ENCODE data around the gene GDE1. TPM values are rescaled to one million over a fixed set of nuclear protein-coding genes. Genes with fewer than 3 reads are reported as not detected.
A peak's percentile ranks its signal among the peaks of the same experiment; 100 is the strongest.

Gene GDE1
- total and polyA plus RNA-seq, 4 donors = 14.8 to 39.1 (median 23.6) TPM

DNA sequence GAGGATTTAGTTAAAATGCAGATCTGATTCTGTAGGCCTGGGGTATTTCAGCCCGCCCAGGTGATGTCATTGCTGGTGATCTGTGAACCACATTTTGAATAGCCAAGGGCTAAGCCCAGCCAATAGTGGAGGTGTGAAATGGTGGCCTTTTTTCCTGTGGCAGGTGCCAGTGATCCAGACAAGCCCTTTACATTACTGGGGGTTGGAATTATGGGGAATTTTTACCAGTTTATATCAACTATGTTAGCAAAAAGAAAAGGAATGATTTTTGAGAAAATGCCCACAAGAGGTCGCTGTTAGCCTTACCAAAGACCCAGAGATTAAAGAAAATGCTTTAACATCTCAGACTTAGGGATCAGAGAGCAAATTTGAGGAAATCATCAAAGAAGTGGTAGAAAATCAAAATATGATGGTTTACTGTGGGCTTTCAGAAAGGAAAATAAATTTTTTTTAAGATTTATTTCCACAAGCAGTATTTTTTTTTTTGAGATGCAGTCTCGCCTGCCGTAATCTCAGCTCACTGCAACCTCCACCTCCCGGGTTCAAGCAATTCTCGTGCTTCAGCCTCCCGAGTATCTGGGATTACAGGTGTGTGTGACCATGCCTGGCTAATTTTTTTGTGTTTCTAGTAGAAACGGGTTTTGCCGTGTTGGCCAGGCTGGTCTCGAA lies 37.5 kb upstream of the GDE1 start:
- Histone ChIP-seq H3K9me3 (ENCODE audit: control insufficient read depth in 4 of 4, low read length in 3 of 4) (no peaks in the 10 kb centered on the region), H3K27ac (ENCODE audit: low read depth in 1 of 2, low read length in 2 of 2) (no peak overlapping the region), H3K4me3 (ENCODE audit: low read depth in 1 of 3, low read length in 3 of 3) (no peak overlapping the region), H3K4me1 (ENCODE audit: control insufficient read depth in 4 of 4, insufficient read depth in 4 of 4, low read length in 3 of 4) (peaks cover 0 to 7% (median 4%) of the 10 kb centered on the region in 4 donors), H3K27me3 (ENCODE audit: control insufficient read depth in 4 of 4, insufficient read depth in 4 of 4, low read length in 3 of 4) (no peaks in the 10 kb centered on the region), H3K36me3 (ENCODE audit: control insufficient read depth in 4 of 4, insufficient read depth in 3 of 4, low read depth in 1 of 4, low read length in 3 of 4) (peaks cover 0 to 2% (median 0%) of the 10 kb centered on the region in 4 donors), H3K9ac (ENCODE audit: low read depth in 1 of 2, low read length in 2 of 2) (no peak overlapping the region)
- no peak for DNase-seq (ENCODE audit: low spot score)
- 78% methylated on average over 10 of the region's 10 CpGs for WGBS
- TF ChIP-seq, protein P1, sequence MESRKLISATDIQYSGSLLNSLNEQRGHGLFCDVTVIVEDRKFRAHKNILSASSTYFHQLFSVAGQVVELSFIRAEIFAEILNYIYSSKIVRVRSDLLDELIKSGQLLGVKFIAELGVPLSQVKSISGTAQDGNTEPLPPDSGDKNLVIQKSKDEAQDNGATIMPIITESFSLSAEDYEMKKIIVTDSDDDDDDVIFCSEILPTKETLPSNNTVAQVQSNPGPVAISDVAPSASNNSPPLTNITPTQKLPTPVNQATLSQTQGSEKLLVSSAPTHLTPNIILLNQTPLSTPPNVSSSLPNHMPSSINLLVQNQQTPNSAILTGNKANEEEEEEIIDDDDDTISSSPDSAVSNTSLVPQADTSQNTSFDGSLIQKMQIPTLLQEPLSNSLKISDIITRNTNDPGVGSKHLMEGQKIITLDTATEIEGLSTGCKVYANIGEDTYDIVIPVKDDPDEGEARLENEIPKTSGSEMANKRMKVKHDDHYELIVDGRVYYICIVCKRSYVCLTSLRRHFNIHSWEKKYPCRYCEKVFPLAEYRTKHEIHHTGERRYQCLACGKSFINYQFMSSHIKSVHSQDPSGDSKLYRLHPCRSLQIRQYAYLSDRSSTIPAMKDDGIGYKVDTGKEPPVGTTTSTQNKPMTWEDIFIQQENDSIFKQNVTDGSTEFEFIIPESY (IDR thresholded peaks at IDR 0.05) = no peak
- TF ChIP-seq RAD21 (IDR thresholded peaks at IDR 0.05) (peak; percentile 69 to 79), HNF4G (IDR thresholded peaks at IDR 0.05) (no peak), NR2F2 (IDR thresholded peaks at IDR 0.05) (no peak)
- TF ChIP-seq, protein P2, sequence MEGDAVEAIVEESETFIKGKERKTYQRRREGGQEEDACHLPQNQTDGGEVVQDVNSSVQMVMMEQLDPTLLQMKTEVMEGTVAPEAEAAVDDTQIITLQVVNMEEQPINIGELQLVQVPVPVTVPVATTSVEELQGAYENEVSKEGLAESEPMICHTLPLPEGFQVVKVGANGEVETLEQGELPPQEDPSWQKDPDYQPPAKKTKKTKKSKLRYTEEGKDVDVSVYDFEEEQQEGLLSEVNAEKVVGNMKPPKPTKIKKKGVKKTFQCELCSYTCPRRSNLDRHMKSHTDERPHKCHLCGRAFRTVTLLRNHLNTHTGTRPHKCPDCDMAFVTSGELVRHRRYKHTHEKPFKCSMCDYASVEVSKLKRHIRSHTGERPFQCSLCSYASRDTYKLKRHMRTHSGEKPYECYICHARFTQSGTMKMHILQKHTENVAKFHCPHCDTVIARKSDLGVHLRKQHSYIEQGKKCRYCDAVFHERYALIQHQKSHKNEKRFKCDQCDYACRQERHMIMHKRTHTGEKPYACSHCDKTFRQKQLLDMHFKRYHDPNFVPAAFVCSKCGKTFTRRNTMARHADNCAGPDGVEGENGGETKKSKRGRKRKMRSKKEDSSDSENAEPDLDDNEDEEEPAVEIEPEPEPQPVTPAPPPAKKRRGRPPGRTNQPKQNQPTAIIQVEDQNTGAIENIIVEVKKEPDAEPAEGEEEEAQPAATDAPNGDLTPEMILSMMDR (IDR thresholded peaks at IDR 0.05; ENCODE audit: low read depth, low read length, missing input control) = peak; percentile 50

DNA sequence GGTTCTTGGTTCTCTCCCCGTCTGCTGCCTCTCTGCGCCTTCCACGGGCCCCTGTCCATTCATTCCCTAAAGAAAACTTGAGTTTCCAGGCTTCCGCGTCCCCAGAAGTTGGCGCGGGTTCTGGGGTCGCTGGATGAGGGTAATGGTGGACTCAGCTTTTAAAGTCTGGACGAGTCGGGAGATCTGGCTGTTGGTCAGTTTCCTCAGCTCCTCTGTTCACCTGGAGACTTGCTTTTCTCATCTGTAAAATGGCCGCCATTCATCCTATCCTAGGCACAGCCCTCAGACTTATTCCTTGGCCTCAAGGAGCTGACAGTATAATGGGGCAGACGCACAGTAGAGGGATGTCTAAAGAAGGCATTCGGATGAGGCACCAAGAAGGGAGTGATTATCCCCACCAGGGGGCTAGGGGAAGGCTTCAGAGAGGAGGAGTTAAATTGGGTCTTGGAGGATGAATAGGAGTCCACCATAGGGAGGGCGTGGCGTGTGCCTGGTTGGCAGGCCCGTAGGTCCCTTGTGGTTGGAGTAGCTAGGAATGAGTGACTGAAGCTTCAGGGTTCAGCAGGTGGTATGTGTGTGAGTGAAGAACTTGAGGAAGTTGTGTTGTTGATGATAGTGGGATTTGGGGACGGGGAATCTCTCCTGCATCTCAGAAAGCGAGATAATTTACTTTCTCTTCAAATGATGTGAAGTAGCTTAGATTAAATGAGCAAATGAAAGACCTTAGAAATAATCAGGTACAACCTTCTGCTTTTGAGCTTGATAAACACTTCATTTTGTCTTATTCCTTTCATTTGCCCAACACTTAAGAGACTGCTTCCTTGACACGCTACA lies 34.3 kb upstream of the GDE1 start:
- WGBS = 37% methylated on average over 19 of the region's 19 CpGs
- Histone ChIP-seq H3K9ac (ENCODE audit: low read depth in 1 of 2, low read length in 2 of 2) (peak overlapping the region; percentile 70 to 87), H3K4me3 (ENCODE audit: low read depth in 1 of 3, low read length in 3 of 3) (peak overlapping the region; percentile 68 to 95 (median 69)), H3K27me3 (ENCODE audit: control insufficient read depth in 4 of 4, insufficient read depth in 4 of 4, low read length in 3 of 4) (no peaks in the 10 kb centered on the region), H3K4me1 (ENCODE audit: control insufficient read depth in 4 of 4, insufficient read depth in 4 of 4, low read length in 3 of 4) (peaks cover 0 to 7% (median 4%) of the 10 kb centered on the region in 4 donors), H3K36me3 (ENCODE audit: control insufficient read depth in 4 of 4, insufficient read depth in 3 of 4, low read depth in 1 of 4, low read length in 3 of 4) (peaks cover 0 to 2% (median 0%) of the 10 kb centered on the region in 4 donors), H3K9me3 (ENCODE audit: control insufficient read depth in 4 of 4, low read length in 3 of 4) (no peaks in the 10 kb centered on the region), H3K27ac (ENCODE audit: low read depth in 1 of 2, low read length in 2 of 2) (peak overlapping the region; percentile 86 to 94)
- peak; percentile 35 for DNase-seq (ENCODE audit: low spot score)
- TF ChIP-seq, protein P3, sequence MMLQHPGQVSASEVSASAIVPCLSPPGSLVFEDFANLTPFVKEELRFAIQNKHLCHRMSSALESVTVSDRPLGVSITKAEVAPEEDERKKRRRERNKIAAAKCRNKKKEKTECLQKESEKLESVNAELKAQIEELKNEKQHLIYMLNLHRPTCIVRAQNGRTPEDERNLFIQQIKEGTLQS (IDR thresholded peaks at IDR 0.05) = no peak
- TF ChIP-seq EGR1 (IDR thresholded peaks at IDR 0.05; ENCODE audit: low read depth in 2 of 2) = no peak
- no peak for TF ChIP-seq JUND (IDR thresholded peaks at IDR 0.05)
- TF ChIP-seq, protein P2 (IDR thresholded peaks at IDR 0.05; ENCODE audit: low read depth, low read length, missing input control) = no peak
- no peak for TF ChIP-seq HNF4G (IDR thresholded peaks at IDR 0.05)
- no peak for TF ChIP-seq FOXA1 (IDR thresholded peaks at IDR 0.05)
- TF ChIP-seq TAF1 (conservative IDR thresholded peaks at IDR 0.05) = no peak
- TF ChIP-seq SP1 (IDR thresholded peaks at IDR 0.05) = no peak
- TF ChIP-seq, protein P4, sequence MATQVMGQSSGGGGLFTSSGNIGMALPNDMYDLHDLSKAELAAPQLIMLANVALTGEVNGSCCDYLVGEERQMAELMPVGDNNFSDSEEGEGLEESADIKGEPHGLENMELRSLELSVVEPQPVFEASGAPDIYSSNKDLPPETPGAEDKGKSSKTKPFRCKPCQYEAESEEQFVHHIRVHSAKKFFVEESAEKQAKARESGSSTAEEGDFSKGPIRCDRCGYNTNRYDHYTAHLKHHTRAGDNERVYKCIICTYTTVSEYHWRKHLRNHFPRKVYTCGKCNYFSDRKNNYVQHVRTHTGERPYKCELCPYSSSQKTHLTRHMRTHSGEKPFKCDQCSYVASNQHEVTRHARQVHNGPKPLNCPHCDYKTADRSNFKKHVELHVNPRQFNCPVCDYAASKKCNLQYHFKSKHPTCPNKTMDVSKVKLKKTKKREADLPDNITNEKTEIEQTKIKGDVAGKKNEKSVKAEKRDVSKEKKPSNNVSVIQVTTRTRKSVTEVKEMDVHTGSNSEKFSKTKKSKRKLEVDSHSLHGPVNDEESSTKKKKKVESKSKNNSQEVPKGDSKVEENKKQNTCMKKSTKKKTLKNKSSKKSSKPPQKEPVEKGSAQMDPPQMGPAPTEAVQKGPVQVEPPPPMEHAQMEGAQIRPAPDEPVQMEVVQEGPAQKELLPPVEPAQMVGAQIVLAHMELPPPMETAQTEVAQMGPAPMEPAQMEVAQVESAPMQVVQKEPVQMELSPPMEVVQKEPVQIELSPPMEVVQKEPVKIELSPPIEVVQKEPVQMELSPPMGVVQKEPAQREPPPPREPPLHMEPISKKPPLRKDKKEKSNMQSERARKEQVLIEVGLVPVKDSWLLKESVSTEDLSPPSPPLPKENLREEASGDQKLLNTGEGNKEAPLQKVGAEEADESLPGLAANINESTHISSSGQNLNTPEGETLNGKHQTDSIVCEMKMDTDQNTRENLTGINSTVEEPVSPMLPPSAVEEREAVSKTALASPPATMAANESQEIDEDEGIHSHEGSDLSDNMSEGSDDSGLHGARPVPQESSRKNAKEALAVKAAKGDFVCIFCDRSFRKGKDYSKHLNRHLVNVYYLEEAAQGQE (IDR thresholded peaks at IDR 0.05) = no peak
- TF ChIP-seq RXRA (IDR thresholded peaks at IDR 0.05) = no peak
- TF ChIP-seq HNF4A (conservative IDR thresholded peaks at IDR 0.05) = no peak
- TF ChIP-seq, protein P1 (IDR thresholded peaks at IDR 0.05) = no peak
- no peak for TF ChIP-seq NR2F2 (IDR thresholded peaks at IDR 0.05)
